ENCODE data around the gene PPIL1. TPM values are rescaled to one million over a fixed set of nuclear protein-coding genes. Genes with fewer than 3 reads are reported as not detected.
A peak's percentile ranks its signal among the peaks of the same experiment; 100 is the strongest.

PPIL1 gene
- total RNA-seq, 1 experiment from 2014 or later = 64.2 TPM

DNA sequence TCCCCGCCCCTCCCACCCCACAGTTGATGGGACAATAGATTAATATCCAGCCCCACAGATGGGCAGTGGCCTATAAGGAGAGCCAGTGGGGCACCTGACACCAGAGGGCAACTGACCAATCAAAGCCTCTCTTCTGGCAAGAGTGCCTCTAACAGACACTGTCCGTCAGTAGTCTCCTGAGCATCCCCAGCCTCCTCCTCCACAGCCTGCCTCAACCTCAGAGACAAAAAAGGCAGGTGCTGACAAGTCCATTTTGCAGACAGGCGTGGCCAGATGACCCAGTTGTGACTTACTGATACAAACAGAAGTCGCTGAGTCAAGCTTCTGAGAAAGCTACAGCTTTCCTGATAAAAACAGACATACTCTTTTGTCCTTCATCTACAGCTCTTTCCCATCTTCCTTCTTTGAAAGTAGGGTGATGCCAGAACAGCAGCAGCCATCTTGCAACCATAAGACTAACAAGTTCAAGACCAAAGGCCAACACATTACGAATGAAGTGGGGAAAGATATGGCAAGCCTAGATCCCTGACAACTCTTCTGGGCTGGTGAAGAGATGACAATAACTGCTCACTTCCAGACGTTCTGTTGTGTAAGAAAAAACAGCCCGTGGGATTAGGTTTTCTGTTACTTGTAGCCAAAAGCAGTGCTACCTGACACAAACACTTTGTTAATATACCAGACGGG is 12.3 kb downstream of the PPIL1 start:
- H3K27me3 Mint-ChIP-seq (ENCODE audit: low read depth) = no peaks in the 10 kb centered on the region
- no peak for ATAC-seq
- POLR2A ChIA-PET = no interaction called here
- CTCF ChIA-PET = interaction anchor here (1.2 kb wide), 1 partner anchor 11 kb away, joined by 3 read pairs; no protein-coding TSS in a partner anchor
- H3K27ac Mint-ChIP-seq = peak overlapping the region; percentile 76
- TF ChIP-seq, protein P1, sequence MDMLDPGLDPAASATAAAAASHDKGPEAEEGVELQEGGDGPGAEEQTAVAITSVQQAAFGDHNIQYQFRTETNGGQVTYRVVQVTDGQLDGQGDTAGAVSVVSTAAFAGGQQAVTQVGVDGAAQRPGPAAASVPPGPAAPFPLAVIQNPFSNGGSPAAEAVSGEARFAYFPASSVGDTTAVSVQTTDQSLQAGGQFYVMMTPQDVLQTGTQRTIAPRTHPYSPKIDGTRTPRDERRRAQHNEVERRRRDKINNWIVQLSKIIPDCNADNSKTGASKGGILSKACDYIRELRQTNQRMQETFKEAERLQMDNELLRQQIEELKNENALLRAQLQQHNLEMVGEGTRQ (CRISPR knock-in tag; IDR thresholded peaks at IDR 0.05) = no peak
- TF ChIP-seq, protein P2, sequence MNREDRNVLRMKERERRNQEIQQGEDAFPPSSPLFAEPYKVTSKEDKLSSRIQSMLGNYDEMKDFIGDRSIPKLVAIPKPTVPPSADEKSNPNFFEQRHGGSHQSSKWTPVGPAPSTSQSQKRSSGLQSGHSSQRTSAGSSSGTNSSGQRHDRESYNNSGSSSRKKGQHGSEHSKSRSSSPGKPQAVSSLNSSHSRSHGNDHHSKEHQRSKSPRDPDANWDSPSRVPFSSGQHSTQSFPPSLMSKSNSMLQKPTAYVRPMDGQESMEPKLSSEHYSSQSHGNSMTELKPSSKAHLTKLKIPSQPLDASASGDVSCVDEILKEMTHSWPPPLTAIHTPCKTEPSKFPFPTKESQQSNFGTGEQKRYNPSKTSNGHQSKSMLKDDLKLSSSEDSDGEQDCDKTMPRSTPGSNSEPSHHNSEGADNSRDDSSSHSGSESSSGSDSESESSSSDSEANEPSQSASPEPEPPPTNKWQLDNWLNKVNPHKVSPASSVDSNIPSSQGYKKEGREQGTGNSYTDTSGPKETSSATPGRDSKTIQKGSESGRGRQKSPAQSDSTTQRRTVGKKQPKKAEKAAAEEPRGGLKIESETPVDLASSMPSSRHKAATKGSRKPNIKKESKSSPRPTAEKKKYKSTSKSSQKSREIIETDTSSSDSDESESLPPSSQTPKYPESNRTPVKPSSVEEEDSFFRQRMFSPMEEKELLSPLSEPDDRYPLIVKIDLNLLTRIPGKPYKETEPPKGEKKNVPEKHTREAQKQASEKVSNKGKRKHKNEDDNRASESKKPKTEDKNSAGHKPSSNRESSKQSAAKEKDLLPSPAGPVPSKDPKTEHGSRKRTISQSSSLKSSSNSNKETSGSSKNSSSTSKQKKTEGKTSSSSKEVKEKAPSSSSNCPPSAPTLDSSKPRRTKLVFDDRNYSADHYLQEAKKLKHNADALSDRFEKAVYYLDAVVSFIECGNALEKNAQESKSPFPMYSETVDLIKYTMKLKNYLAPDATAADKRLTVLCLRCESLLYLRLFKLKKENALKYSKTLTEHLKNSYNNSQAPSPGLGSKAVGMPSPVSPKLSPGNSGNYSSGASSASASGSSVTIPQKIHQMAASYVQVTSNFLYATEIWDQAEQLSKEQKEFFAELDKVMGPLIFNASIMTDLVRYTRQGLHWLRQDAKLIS (CRISPR knock-in tag; IDR thresholded peaks at IDR 0.05; ENCODE audit: borderline replicate concordance) = no peak
- TF ChIP-seq HMGA2 (CRISPR knock-in tag; IDR thresholded peaks at IDR 0.05) = no peak
- TF ChIP-seq, protein P3, sequence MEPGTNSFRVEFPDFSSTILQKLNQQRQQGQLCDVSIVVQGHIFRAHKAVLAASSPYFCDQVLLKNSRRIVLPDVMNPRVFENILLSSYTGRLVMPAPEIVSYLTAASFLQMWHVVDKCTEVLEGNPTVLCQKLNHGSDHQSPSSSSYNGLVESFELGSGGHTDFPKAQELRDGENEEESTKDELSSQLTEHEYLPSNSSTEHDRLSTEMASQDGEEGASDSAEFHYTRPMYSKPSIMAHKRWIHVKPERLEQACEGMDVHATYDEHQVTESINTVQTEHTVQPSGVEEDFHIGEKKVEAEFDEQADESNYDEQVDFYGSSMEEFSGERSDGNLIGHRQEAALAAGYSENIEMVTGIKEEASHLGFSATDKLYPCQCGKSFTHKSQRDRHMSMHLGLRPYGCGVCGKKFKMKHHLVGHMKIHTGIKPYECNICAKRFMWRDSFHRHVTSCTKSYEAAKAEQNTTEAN (CRISPR knock-in tag; IDR thresholded peaks at IDR 0.05) = no peak
- TF ChIP-seq, protein P4, sequence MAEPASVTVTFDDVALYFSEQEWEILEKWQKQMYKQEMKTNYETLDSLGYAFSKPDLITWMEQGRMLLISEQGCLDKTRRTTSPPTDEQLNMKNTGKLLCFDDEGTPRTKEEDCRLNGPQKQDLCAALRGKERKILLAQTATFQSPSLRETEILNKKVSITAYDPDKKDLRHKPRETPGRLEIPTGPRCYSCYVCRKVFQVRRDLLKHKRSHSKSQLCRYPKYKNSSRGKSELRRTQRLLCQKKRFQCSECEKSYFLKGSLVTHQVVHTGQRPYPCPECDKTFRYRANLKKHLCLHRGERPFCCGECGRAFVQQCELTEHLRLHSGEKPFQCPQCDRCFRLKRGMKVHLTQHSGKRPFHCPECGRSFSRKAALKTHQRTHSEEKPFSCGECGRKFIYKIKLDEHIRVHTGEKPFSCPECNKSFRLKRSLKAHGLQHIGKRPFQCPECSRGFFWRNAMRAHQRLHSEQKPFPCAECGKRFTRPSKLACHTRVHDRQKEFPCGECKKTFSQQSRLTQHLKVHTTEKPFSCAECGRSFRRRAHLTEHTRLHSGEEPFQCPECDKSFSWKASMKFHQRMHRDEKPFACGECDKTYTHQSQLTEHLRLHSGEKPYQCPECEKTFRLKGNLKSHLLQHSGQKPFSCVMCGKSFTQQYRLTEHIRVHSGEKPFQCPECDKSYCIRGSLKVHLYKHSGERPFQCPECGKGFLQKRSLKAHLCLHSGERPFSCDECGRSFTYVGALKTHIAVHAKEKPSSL (CRISPR knock-in tag; conservative IDR thresholded peaks at IDR 0.05) = no peak
- TF ChIP-seq, protein P5, sequence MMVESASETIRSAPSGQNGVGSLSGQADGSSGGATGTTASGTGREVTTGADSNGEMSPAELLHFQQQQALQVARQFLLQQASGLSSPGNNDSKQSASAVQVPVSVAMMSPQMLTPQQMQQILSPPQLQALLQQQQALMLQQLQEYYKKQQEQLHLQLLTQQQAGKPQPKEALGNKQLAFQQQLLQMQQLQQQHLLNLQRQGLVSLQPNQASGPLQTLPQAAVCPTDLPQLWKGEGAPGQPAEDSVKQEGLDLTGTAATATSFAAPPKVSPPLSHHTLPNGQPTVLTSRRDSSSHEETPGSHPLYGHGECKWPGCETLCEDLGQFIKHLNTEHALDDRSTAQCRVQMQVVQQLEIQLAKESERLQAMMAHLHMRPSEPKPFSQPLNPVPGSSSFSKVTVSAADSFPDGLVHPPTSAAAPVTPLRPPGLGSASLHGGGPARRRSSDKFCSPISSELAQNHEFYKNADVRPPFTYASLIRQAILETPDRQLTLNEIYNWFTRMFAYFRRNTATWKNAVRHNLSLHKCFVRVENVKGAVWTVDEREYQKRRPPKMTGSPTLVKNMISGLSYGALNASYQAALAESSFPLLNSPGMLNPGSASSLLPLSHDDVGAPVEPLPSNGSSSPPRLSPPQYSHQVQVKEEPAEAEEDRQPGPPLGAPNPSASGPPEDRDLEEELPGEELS (CRISPR knock-in tag; IDR thresholded peaks at IDR 0.05) = no peak
- TF ChIP-seq NFE2L1 (CRISPR knock-in tag; IDR thresholded peaks at IDR 0.05) = no peak
- TF ChIP-seq JUN (CRISPR knock-in tag; IDR thresholded peaks at IDR 0.05) = no peak
- TF ChIP-seq, protein P6, sequence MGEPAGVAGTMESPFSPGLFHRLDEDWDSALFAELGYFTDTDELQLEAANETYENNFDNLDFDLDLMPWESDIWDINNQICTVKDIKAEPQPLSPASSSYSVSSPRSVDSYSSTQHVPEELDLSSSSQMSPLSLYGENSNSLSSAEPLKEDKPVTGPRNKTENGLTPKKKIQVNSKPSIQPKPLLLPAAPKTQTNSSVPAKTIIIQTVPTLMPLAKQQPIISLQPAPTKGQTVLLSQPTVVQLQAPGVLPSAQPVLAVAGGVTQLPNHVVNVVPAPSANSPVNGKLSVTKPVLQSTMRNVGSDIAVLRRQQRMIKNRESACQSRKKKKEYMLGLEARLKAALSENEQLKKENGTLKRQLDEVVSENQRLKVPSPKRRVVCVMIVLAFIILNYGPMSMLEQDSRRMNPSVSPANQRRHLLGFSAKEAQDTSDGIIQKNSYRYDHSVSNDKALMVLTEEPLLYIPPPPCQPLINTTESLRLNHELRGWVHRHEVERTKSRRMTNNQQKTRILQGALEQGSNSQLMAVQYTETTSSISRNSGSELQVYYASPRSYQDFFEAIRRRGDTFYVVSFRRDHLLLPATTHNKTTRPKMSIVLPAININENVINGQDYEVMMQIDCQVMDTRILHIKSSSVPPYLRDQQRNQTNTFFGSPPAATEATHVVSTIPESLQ (CRISPR knock-in tag; IDR thresholded peaks at IDR 0.05) = no peak
- no peak for TF ChIP-seq CREB1 (CRISPR knock-in tag; IDR thresholded peaks at IDR 0.05)
- TF ChIP-seq, protein P7, sequence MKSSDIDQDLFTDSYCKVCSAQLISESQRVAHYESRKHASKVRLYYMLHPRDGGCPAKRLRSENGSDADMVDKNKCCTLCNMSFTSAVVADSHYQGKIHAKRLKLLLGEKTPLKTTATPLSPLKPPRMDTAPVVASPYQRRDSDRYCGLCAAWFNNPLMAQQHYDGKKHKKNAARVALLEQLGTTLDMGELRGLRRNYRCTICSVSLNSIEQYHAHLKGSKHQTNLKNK (CRISPR knock-in tag; IDR thresholded peaks at IDR 0.05) = no peak
- no peak for TF ChIP-seq ELF4 (CRISPR knock-in tag; IDR thresholded peaks at IDR 0.05; ENCODE audit: low read depth)
- no peak for TF ChIP-seq FOXJ3 (CRISPR knock-in tag; IDR thresholded peaks at IDR 0.05; ENCODE audit: borderline replicate concordance)
- TF ChIP-seq, protein P8, sequence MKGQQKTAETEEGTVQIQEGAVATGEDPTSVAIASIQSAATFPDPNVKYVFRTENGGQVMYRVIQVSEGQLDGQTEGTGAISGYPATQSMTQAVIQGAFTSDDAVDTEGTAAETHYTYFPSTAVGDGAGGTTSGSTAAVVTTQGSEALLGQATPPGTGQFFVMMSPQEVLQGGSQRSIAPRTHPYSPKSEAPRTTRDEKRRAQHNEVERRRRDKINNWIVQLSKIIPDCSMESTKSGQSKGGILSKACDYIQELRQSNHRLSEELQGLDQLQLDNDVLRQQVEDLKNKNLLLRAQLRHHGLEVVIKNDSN (CRISPR knock-in tag; IDR thresholded peaks at IDR 0.05) = no peak
- TF ChIP-seq NR2C2 (CRISPR knock-in tag; IDR thresholded peaks at IDR 0.05) = no peak
- no peak for TF ChIP-seq SMAD3 (CRISPR knock-in tag; IDR thresholded peaks at IDR 0.05; ENCODE audit: borderline replicate concordance)
- TF ChIP-seq JAZF1 (CRISPR knock-in tag; IDR thresholded peaks at IDR 0.05) = no peak
- H3K36me3 Mint-ChIP-seq = peaks cover 68% of the 10 kb centered on the region
- DNase-seq (ENCODE audit: low spot score) = no peak
- H3K4me1 Mint-ChIP-seq = peaks cover 49% of the 10 kb centered on the region
- no peak overlapping the region for H3K4me3 Mint-ChIP-seq
- no peaks in the 10 kb centered on the region for H3K9me3 Mint-ChIP-seq
